Prostate gland (tissue), 2 donors: ENCODE data around the gene ADAMTSL3.

Experiments used
- POLR2A ChIP-seq: fragments of 450-650 bp; IDR thresholded peaks from one replicate; pipeline ENCODE4 v1.6.1; 2016; ENCODE audit warnings: antibody characterized with exemption, mild to moderate bottlenecking
- POLR2AphosphoS5 ChIP-seq: sonication (generic); formaldehyde crosslinking; IDR thresholded peaks from one replicate; pipeline ENCODE4 v1.6.1; 2017; ENCODE audit warnings: antibody characterized with exemption
- TF ChIP-seq, protein P1 (sequence below), 4 experiments: fragments of 200-600 bp in 2 of 4; fragments of 450-650 bp in 2 of 4; sonication (generic) in 2 of 4; IDR thresholded peaks; 1 replicate in 3 of 4; 2 replicates in 1 of 4; pipeline ENCODE4 v1.5.1; 2016 to 2019; ENCODE audit warnings: antibody characterized with exemption in 4 of 4, mild to moderate bottlenecking in 2 of 4, moderate library complexity in 2 of 4

DNA sequence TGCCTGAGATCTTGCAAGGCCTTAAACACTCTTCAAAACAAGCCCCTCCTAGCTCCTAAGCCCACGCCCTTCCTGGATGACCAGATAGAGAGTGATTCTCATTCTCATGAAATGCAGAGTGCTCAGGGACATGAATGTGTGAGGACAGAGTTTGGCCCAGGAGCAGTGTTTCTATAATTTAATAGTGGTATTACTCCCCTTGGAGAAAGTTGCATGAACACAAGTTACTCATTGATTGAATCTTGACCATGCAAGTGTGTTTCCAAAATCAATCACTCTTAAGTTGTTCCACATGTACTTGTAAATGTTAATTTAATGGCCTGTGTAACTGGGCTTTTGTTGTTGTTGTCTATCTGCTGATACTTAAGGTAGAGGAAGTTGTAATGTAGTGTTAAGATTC lies 181.6 kb downstream of the ADAMTSL3 start:
- TF ChIP-seq POLR2AphosphoS5: no peak
- no peak for TF ChIP-seq POLR2A
- TF ChIP-seq, protein P1, sequence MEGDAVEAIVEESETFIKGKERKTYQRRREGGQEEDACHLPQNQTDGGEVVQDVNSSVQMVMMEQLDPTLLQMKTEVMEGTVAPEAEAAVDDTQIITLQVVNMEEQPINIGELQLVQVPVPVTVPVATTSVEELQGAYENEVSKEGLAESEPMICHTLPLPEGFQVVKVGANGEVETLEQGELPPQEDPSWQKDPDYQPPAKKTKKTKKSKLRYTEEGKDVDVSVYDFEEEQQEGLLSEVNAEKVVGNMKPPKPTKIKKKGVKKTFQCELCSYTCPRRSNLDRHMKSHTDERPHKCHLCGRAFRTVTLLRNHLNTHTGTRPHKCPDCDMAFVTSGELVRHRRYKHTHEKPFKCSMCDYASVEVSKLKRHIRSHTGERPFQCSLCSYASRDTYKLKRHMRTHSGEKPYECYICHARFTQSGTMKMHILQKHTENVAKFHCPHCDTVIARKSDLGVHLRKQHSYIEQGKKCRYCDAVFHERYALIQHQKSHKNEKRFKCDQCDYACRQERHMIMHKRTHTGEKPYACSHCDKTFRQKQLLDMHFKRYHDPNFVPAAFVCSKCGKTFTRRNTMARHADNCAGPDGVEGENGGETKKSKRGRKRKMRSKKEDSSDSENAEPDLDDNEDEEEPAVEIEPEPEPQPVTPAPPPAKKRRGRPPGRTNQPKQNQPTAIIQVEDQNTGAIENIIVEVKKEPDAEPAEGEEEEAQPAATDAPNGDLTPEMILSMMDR (IDR thresholded peaks at IDR 0.05): no peak
